Large intestine (tissue), 3 donors: ENCODE data around the gene PCDHGB1. TPM values are rescaled to one million over a fixed set of nuclear protein-coding genes. Genes with fewer than 3 reads are reported as not detected.
A peak's percentile ranks its signal among the peaks of the same experiment; 100 is the strongest.
"Not testable (repeated sequence)": the region's sequence is repeated elsewhere in the genome, so short reads cannot be mapped to it uniquely, and the experiment has no call there.

Experiments used
- DNase-seq, 2 donors: peaks; one replicate each; pipeline versions ENCODE4 v3.0.0 to v3.0.0-alpha.2; 2013
- H3K27ac ChIP-seq: one replicate; pipeline ENCODE4 v1.5.1; 2013; ENCODE audit warnings: low read length
- H3K27me3 ChIP-seq: 2 replicates; pipeline ENCODE4 v1.6.1; 2013; ENCODE audit warnings: low read length; ENCODE audit not compliant: control insufficient read depth, insufficient read depth
- H3K36me3 ChIP-seq: 2 replicates; pipeline ENCODE4 v1.6.1; 2013; ENCODE audit warnings: low read length; ENCODE audit not compliant: control insufficient read depth, insufficient read depth
- H3K4me1 ChIP-seq: one replicate; pipeline ENCODE4 v1.6.1; 2013; ENCODE audit warnings: low read length; ENCODE audit not compliant: control insufficient read depth, insufficient read depth
- H3K4me3 ChIP-seq: one replicate; pipeline ENCODE4 v1.5.1; 2013; ENCODE audit warnings: low read length
- H3K9me3 ChIP-seq: one replicate; pipeline ENCODE4 v1.6.1; 2013; ENCODE audit warnings: mild to moderate bottlenecking, low read depth, low read length, moderate library complexity; ENCODE audit not compliant: control insufficient read depth
- WGBS: methylation state at CpG from one replicate; pipeline ENCODE4 v1.1.5; 2013; ENCODE audit warnings: low lambda C conversion rate; ENCODE audit not compliant: insufficient coverage; 5-methylcytosine and 5-hydroxymethylcytosine counted together
- polyA plus RNA-seq: library from polyadenylated mRNA; unstranded; fragments of 120-200 nt; gene quantifications from one replicate; pipeline ENCODE4 v1.2.1, GENCODE V29; 2013

The PCDHGB1 gene
- polyA plus RNA-seq, 1 donor = 0.52 TPM

GRCh38 chr5:141363952-141364660, 14.2 kb downstream of the PCDHGB1 start, which contains the start of gene PCDHGA5:
PCDHGA5 (plus strand) TSS chr5:141364162; CDS start chr5:141364331, 169 bp downstream.
- Histone ChIP-seq H3K36me3 (no peaks in the 10 kb centered on the region), H3K4me3 (no peak within 1 kb of the TSS), H3K4me1 (no peaks in the 10 kb centered on the region), H3K27ac (no peak within 1 kb of the TSS), H3K27me3 (peaks cover 52% of the 10 kb centered on the region), H3K9me3 (peaks cover 43% of the 10 kb centered on the region)
- 40% methylated on average over 2 of the region's 34 CpGs for WGBS
- DNase-seq = no peak

GRCh38 chr5:141366016-141366896, 16.4 kb downstream of the PCDHGB1 start:
- Histone ChIP-seq H3K27ac (no peak overlapping the region), H3K4me1 (no peaks in the 10 kb centered on the region), H3K36me3 (no peaks in the 10 kb centered on the region), H3K9me3 (peaks cover 37% of the 10 kb centered on the region), H3K4me3 (no peak overlapping the region), H3K27me3 (peaks cover 52% of the 10 kb centered on the region)
- 59% methylated on average over 3 of the region's 46 CpGs for WGBS
- no peak for DNase-seq

- peaks cover 59% of the 10 kb centered on the region for H3K27me3 ChIP-seq
- no peak within 1 kb of the TSS for H3K4me3 ChIP-seq
- no peak within 1 kb of the TSS for H3K27ac ChIP-seq
- H3K4me1 ChIP-seq = no peaks in the 10 kb centered on the region
- WGBS = 50% methylated on average over 1 of the region's 32 CpGs
- no peak for DNase-seq
- peaks cover 40% of the 10 kb centered on the region for H3K9me3 ChIP-seq
- H3K36me3 ChIP-seq = no peaks in the 10 kb centered on the region
Measured at GRCh38 chr5:141369994-141370848, 20.3 kb downstream of the PCDHGB1 start, which contains the start of gene PCDHGB3. PCDHGB3 (plus strand) TSS chr5:141370242; CDS start chr5:141370395, 153 bp downstream.

GRCh38 chr5:141371572-141372475, 21.9 kb downstream of the PCDHGB1 start:
- peaks cover 45% of the 10 kb centered on the region for H3K27me3 ChIP-seq
- no peak overlapping the region for H3K4me3 ChIP-seq
- no peaks in the 10 kb centered on the region for H3K36me3 ChIP-seq
- peaks cover 37% of the 10 kb centered on the region for H3K9me3 ChIP-seq
- no CpG with 5 or more reads among the region's 69 CpGs for WGBS
- no peak overlapping the region for H3K27ac ChIP-seq
- no peaks in the 10 kb centered on the region for H3K4me1 ChIP-seq
- DNase-seq = no peak

GRCh38 chr5:141373673-141374317, 23.9 kb downstream of the PCDHGB1 start, which contains the start of gene PCDHGA6:
PCDHGA6 (plus strand) TSS chr5:141373891; CDS start chr5:141374084, 193 bp downstream.
- Histone ChIP-seq H3K9me3 (peaks cover 34% of the 10 kb centered on the region), H3K36me3 (no peaks in the 10 kb centered on the region), H3K27ac (no peak within 1 kb of the TSS), H3K4me3 (peak within 1 kb of the TSS; percentile 13), H3K4me1 (no peaks in the 10 kb centered on the region), H3K27me3 (peaks cover 45% of the 10 kb centered on the region)
- WGBS = no CpG with 5 or more reads among the region's 27 CpGs
- no peak for DNase-seq

GRCh38 chr5:141374627-141375026, 24.7 kb downstream of the PCDHGB1 start:
- Histone ChIP-seq H3K4me3 (no peak overlapping the region), H3K27ac (no peak overlapping the region), H3K9me3 (peaks cover 34% of the 10 kb centered on the region), H3K36me3 (no peaks in the 10 kb centered on the region), H3K4me1 (no peaks in the 10 kb centered on the region), H3K27me3 (peaks cover 45% of the 10 kb centered on the region)
- DNase-seq = no peak
- no CpG with 5 or more reads among the region's 14 CpGs for WGBS

GRCh38 chr5:141375444-141376155, 25.7 kb downstream of the PCDHGB1 start:
- H3K36me3 ChIP-seq, H3K4me1 ChIP-seq, H3K27ac ChIP-seq, DNase-seq, H3K4me3 ChIP-seq: not testable (repeated sequence)
- Histone ChIP-seq H3K27me3 (peaks cover 39% of the 10 kb centered on the region), H3K9me3 (peaks cover 34% of the 10 kb centered on the region)
- no CpG with 5 or more reads among the region's 48 CpGs for WGBS

- WGBS = 24% methylated on average over 3 of the region's 37 CpGs
- H3K9me3 ChIP-seq = peaks cover 27% of the 10 kb centered on the region
- H3K4me1 ChIP-seq = no peaks in the 10 kb centered on the region
- no peaks in the 10 kb centered on the region for H3K36me3 ChIP-seq
- H3K4me3 ChIP-seq = peak within 1 kb of the TSS; percentile 5
- no peak within 1 kb of the TSS for H3K27ac ChIP-seq
- DNase-seq = no peak
- H3K27me3 ChIP-seq = peaks cover 24% of the 10 kb centered on the region
Measured at GRCh38 chr5:141382469-141383294, 32.8 kb downstream of the PCDHGB1 start, which contains the start of gene PCDHGA7. PCDHGA7 (plus strand) TSS chr5:141382742; CDS start chr5:141382900, 158 bp downstream.
